ENCODE results near the gene IFNGR2.
A peak's percentile ranks its signal among the peaks of the same experiment; 100 is the strongest.
"Not testable (repeated sequence)": the region's sequence is repeated elsewhere in the genome, so short reads cannot be mapped to it uniquely, and the experiment has no call there.

The IFNGR2 gene

DNA sequence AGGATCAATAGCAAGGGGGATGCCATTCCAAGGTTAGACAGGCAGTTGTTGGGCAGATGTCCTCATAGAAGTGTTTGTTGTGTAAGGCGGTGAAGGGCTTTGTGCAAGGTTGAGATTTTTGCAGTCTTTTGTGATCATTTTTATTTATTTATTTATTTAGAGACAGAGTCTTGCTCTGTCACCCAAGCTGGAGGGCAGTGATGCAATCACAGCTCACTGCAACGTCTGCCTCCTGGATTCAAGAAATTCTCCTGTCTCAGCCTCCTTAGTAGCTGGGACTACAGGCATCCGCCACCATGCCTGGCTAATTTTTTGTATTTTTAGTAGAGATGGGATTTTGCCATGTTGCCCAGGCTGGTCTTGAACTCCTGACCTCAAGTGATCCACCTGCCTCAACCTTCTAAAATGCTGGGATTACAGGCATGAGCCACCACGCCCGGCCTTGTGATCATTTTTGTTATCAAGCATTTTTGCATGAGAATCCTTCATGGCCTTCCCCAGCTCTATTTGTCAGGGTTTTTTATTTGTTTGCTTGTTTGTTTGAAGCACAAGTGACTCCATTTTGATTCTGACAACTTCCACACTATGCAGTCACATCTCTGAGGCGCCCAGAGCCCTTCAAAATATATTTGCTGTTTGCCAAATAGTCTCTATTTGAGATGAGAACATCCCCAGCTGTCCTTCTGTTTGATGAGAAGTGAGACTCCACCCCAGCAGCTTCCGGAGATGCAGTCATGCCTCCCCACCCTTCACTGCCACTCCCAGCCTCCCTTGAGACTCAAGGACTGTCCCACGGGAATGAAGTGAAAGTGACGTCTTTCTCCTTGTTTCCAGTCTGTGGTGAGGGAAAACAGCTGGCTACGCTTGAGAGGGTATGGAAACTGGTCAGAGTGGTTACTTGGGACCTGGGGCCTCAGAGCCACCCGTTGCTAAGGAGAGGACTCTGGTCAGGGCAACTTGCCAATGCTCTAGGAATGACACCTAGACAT, 38.6 kb downstream of the IFNGR2 start:
- DNase-seq (ENCODE audit: low spot score) = peak; percentile 62

DNA sequence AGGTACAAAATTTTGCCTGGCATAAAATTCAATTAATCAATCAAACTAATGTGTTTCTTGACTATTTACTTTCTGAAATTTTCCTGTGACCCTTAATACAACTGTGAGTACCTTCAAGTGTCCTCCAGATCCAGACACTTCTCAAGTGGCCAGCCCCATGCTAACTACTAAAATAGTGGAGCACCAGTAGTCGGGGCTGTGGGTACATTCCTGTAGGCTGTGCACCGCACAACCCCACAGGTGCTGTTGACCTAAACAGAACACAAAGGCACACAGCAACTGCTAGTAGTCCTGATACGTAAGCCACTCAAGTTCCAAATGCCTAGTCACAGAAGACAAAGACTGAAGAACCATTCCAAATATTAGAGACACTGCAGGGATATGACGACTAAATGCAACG, 40.0 kb downstream of the IFNGR2 start:
- no peak for DNase-seq (ENCODE audit: low spot score)

DNA sequence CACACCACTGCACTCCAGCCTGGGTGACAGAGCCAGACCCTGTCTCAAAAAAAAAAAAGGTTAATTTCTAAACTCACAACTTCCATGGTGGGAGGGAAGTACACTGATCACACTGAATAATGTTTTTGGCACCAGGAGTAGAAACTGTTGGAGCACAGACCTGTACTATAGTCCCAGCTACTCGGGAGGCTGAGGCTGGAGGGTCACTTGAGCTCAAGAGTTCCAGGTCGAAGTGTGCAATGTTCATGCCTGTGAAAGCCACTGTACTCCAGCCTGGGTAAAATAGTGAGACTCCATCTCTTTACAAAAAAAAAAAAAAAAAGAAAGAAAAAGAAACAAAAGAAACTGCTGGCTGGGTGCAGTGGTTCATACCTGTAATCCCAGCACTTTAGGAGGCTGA, 41.3 kb downstream of the IFNGR2 start:
- DNase-seq (ENCODE audit: low spot score) = no peak

DNA sequence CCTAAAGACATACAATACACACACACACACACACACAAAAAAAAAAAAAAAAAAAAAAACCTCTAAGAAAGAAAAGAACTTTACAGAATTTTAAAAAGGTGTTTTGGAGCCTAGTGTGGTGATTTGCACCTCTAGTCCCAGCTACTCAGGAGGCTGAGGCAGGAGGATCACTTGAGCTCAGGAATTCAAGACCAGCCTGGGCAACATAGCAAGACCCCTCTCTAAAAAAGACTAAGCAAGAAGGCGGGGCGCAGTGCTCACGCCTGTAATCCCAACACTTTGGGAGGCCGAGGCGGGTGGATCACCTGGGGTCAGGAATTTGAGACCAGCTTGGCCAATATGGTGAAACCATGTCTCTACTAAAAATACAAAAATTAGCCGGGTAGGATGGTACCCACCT, 43.4 kb downstream of the IFNGR2 start:
- not testable (repeated sequence) for DNase-seq (ENCODE audit: low spot score)

DNA sequence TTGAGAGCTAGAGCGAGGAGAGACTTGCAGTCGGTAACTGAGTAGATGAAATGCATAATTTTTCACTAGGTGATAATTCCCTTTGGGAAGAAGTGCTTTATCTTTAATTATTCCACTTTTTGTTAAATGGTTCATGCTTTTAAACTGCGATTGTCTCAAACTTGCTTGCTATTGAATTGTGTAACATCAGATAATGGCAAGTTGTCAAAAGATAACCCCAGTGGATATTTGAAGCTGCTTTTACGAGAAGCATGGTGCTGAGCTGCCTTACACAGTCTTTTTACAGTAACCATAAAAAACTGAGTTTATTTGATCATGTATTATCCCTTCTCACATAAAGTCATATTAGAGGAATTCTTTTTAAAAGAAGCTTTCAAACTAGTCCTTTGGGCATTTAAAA, 46.4 kb downstream of the IFNGR2 start:
- DNase-seq (ENCODE audit: low spot score) = no peak

DNA sequence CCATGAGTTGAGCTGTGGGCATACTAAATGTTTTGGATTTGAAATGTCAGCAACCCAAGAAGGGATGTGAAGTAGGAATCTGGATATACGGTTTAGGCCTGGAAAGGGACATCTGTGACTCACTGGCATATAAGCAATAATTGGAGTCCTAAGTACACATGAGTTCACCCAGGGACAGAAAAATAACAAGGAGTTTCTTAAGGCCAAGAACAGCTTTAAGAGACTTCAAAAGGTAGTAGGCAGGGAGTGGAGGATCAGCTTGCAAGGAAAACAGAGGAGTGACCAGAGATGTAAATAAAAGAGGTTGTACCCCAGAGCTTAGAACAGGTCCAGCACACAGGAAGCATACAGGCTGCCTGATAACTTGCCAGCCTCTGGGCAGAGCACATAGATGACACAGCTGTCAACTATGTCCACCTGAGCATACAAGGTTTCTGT, 48.4 kb downstream of the IFNGR2 start:
- no peak for DNase-seq (ENCODE audit: low spot score)

DNA sequence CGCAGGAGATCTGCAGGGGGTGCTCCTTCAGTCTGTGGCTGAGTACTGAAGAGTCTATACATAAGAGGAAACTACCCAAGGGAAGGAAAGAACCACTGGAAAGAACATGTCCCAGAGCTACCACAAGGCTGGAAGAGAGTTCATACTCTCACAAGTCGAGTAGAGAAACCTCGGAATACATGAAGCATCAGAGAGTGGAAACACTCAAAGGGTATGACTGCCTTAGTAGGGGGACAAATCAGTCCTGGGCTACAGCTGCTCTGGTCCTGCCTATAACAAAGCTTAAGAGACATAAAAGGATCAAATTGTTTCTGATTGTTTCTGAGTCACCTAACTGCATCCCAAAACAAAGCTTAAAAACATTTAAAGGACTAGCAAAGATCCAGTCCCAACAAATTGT, 49.1 kb downstream of the IFNGR2 start:
- no peak for DNase-seq (ENCODE audit: low spot score)

DNA sequence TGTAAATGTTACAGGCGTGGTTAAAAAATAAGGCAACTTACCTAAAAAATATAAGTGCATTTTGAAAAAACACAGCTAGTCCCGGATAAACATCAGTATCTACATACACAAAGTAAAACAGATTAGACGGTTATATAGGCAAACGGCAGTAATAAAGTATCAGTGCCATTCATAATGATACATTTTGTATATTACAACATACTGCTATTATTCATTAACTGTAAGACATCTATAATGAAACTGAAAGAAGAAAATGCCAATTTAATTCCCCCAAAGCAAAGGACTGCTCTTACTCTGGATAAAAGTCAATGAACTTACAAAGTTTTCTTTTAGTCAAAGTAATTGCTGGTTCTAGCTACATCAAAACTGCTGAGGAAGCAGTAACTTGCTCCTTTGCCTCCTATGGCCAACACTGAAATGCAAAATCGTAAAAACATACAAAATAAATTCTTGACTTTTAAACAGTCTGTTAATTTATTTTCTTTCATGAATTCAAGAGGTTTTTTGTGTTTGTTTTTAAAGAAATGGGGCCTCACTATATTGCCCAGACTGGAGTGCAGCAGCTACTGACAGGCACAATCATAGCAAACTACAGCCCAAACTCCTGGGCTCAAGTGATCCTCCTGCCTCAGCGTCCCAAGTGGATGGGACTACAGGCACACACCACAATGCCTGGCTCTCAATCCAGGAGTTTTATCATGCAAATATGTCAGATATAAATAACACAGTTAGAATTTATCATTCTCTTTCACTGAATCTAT, 52.7 kb downstream of the IFNGR2 start:
- no peak for DNase-seq (ENCODE audit: low spot score)

DNA sequence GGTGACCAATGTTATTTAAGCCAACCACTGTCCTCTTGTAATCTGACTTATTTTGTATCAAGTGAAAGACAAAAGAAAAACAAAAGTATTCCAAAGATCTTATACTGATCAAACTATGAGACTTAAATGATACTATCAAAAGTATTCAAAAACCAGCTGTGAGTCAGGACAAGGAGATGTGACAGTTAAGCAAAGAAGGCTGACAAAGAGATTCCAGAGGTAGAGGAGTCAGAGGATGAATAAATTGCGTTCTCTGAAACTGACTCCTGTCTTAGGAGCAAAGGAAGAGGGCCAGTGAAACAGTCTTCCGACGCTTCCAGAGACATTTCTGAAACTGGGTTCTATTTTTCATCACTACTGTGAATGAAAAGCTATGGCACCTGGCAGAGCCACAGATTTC, 55.6 kb downstream of the IFNGR2 start:
- no peak for DNase-seq (ENCODE audit: low spot score)

DNA sequence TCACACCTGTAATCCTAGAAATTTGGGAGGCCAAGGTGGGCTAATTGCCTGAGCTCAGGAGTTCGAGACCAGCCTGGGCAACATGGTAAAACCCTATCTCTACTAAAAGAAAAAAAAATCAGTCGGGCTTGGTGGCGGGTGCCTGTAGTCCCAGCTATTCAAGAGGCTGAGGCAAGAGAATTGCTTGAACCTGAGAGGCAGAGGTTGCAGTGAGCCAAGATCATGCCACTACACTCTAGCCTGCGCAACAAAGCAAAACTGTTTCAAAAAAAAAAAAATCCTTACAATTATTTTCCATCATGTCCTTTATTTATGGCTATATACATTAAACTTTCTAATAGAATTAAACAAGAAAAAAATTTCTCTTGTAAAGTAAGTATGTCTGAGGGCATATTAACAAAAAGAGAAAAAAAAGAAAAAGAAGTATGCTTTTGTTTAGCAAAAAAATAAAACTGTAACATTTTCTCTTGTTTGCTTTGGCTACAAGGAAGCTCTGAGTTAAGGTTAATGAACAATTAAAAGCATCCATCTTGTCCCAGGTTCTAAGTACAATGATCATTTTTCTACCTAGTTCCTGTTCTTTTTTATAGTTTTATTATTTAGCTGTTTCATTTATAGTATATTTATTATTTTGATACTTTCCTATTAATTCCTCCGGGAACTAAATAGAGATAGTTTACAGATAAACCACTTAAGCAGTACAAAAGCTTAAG, 58.5 kb downstream of the IFNGR2 start:
- no peak for DNase-seq (ENCODE audit: low spot score)

DNA sequence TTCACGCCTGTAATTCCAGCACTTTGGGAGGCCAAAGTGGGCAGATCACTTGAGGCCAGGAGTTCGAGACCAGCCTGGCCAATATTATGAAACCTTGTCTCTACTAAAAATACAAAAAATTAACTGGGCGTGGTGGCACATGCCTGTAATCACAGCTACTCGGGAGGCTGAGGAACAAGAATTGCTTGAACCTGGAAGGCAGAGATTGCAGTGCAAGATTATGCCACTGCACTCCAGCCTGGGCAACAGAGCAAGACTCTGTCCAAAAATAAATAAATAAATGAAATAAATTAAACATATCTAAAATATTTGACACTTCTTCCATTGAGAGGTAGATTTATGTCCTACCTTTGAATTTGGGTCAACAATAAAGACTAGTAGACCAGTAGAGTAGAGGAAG, 66.0 kb downstream of the IFNGR2 start:
- DNase-seq (ENCODE audit: low spot score) = not testable (repeated sequence)

DNA sequence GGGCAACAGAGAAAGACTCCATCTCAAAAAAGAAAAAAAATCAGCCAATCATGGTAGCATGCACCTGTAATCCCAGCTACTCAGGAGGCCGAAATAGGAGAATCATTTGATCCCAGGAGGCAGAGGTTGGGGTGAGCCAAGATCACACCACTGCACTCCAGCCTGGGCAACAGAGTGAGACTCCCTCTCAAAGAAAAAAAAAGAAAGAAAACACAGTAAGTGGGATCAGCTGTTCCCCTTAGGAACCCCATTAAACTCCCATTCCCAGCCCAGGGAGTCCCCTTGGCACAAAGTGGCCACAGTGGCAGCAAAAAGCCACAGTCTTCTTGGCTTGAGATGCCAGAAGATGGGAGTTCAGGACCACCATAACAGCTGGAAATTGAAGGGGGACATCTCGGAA, 67.5 kb downstream of the IFNGR2 start:
- no peak for DNase-seq (ENCODE audit: low spot score)

DNA sequence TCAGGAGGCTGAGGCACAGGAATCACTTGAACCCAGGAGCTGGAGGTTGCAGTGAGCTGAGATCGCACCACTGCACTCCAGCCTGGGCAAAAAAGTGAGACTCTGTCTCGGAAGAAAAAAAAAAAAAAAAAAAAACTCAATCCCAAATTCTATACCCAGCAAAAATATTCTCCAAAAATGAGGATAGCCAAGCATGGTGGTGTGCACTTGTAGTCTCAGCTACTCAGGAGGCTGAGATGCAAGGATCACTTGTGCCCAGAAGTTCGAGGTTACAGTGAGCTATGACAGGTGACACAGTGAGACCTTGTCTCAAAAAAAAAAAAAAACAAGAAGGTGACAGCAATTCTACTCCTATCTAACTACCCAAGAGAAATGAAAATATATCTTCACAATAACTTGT, 70.1 kb downstream of the IFNGR2 start:
- DNase-seq (ENCODE audit: low spot score) = no peak

DNA sequence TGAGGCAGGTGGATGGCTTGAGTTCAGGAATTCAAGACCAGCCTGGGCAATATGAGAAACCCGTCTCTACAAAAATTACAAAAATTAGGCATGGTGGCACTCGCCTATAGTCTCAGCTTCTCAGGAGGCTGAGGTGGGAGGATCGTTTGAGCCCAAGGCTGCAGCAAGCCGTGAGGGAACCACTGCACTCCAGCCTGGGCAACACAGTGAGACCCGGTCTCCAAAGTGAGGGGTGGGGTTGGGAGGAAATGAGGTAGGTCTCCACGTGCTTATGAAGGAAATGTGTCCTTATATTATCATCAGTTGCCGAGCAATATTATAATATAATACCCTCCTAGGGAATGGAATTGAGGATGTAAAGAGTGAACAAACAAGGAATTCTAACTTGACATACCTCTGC, 73.9 kb downstream of the IFNGR2 start:
- no peak for DNase-seq (ENCODE audit: low spot score)

DNA sequence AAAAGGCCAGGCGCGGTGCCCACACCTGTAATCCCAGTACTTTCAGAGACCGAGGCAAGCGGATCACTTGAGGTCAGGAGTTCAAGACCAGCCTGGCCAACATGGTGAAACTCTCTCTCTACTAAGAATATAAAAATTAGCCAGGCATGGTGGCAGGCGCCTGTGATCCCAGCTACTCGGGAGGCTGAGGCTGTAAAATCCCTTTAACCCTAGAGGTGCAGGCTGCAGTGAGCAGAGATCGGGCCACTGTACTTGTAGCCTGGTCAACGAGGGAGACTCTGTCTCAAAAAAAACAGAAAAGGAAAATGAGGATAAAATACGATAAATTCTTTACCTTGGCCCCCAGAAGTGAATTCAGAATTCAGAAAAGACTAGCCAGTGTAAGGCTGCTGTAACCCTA, 75.0 kb downstream of the IFNGR2 start:
- DNase-seq (ENCODE audit: low spot score) = no peak

DNA sequence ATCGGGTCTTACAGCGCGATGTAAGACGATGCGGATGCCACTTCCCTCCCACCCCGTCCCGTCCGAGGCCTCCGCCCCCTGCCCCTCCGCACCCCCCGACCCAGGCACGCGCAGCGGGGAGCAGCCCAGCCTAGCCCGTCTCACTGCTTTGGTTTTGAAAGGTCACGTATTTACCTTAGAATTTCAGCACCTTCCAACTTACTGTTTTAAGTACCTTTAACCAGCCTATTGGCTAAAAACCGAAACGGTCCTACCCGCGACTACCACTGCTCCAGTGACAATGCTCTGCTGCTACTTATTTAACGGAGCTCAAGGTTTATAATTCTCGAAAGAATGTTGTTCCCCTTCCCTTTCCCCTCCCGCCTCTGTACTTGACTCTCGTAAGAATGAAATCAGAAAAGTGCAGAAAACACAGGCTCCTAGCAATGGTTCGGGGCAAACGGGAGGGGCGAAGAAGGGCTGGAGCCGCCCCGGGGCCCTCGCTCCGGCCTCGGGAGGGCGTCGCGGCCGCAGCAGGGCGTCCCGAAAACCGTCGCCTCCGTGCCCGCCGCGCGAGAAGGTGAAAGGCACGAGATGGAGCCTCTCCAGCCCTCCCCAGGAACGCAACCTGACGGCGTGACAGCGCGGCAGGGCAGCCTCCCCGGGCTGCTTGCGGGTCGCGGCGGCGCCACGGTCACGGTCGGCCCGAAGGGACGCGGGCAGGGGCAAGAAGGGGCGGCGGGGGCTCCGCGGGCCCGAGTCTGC, 75.9 kb downstream of the IFNGR2 start:
- DNase-seq (ENCODE audit: low spot score) = no peak

DNA sequence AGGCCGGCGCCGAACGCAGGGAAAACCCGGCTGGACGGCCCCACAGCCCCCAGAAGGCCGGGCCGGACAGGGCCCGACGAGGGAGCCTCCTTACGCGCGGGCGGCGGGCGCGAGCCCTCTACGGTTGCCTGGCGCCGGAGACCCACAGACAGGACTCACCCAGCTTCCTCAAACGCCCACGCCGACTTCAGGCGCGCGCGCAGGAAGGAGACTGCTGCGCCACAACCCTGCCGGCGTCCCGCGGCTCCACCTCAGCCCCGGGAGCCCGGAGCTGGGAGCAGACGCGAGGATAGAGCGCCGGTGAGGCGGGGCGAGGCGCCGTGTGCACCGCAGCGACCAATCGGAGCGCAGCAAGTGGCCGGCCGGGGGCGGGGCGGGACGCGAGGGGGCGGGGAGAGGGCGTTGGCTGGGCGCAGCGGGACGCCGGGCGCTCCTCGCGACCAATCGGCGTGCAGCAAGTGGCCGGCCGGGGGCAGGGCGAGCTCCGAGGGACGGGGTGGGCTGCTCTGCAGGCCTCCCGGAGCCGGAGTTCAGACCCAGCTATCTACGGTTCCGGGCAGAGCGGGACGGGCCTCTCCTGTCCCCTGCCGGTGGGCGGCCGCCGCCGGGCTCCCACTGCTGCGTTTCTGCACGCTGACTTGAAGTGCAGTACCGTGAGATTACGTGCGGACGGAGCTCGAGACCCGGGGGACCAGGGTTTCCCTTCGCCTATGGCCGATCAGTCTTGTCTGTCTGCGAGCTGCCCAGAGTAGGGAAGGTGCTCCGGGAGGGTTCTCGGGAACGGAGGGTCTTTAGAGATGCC, 76.7 kb downstream of the IFNGR2 start, which contains the start of gene TMEM50B:
TMEM50B (minus strand) TSS at position 296 of the 802 bp plus-strand sequence. CDS start 11,089 bp downstream, outside the sequence.
- DNase-seq (ENCODE audit: low spot score) = peak; percentile 91

DNA sequence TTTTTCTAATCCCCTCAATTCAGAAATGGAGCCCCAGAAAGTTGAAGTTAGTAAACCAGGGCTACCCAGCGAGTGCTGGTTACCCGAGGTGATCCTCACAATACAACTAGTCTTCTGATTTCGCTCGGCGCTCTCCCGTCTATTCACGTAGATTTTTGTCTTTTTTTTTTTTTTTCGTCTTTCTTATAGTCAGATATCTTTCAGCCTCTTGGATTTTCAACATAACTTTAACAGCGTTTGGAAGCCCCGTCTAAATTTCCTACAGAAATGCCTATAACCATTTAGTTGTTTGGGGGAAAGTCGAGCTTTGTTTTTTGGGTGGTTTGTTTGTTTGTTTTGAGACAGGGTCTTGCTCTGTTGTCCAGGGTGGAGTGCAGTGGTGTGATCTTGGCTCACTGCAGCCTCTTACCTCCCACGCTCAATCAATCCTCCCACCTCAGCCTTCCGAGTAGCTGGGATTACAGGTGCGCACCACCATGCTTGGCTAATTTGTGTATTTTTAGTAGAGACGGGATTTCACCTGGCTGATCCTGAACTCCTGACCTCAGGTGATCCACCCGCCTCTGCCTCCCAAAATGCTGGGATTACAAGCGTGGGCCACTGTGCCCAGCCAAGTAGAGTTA, 77.4 kb downstream of the IFNGR2 start:
- DNase-seq (ENCODE audit: low spot score) = no peak

DNA sequence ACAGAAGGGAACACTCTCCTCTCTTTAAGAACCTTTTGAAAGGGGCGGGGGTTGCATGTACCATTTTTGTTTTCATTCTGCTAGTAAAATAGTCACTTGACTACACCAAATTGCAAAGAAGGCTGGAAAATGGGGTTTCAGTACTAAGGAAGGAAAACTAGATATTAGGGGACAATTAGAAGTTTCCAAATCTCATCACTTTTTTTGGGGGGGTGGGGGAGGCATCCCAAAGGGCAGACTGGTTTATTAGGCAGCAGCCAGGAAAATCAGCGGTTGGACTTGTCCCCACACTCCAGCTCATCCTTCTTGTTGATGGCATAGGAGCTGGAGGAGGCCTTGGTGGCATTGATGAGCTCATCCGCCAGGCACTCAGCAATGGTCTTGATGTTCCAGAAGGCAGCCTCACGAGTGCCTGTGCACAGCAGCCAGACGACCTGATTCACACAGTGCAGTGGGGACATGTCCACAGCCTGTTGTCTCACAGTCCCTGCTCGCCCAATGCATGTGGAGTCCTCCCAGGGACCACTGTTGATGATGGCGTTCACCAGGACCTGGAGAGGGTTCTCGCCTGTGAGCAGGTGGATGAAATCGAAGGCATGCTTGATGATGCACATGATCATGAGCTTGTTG, 78.2 kb downstream of the IFNGR2 start:
- DNase-seq (ENCODE audit: low spot score) = no peak
